GM12873 (cell line): Measurements from ENCODE around the gene SPINT4.

Experiments
- CTCF ChIP-seq: IDR thresholded peaks from 2 replicates; pipeline ENCODE4 v1.5.1; 2012; ENCODE audit warnings: low read depth, mild to moderate bottlenecking, moderate library complexity, low read length, control low read depth; ENCODE audit not compliant: insufficient read depth; ENCODE audit errors: missing control alignments

Gene SPINT4

GRCh38 chr20:45774945-45775344 is 52.8 kb downstream of the SPINT4 start:
- no peak for TF ChIP-seq CTCF

GRCh38 chr20:45775411-45775810 is 53.3 kb downstream of the SPINT4 start:
- TF ChIP-seq CTCF = no peak
